NAMALWA (cell line): ENCODE data around the gene MYL3.
"Not testable (repeated sequence)": the region's sequence is repeated elsewhere in the genome, so short reads cannot be mapped to it uniquely, and the experiment has no call there.

Experiments
- DNase-seq: peaks from one replicate; pipeline ENCODE4 v3.0.0-alpha.2; 2015; ENCODE audit warnings: low spot score

Gene MYL3

GRCh38 chr3:46824211-46824970, 38.9 kb downstream of the MYL3 start:
- DNase-seq = no peak

GRCh38 chr3:46823314-46823713, 39.9 kb downstream of the MYL3 start:
- not testable (repeated sequence) for DNase-seq

- no peak for DNase-seq
These were observed 41.7 kb downstream of the MYL3 start for GRCh38 chr3:46821553-46821952.

- DNase-seq = no peak
These were observed 42.4 kb downstream of the MYL3 start for GRCh38 chr3:46820852-46821251.

- peak; percentile 2 for DNase-seq
These were observed 50.9 kb downstream of the MYL3 start for GRCh38 chr3:46812237-46812791.

GRCh38 chr3:46811615-46812236, 51.5 kb downstream of the MYL3 start:
- DNase-seq = no peak

GRCh38 chr3:46808766-46809165, 54.5 kb downstream of the MYL3 start:
- DNase-seq = not testable (repeated sequence)
